ENCODE data around the gene FOXC1.

DNA sequence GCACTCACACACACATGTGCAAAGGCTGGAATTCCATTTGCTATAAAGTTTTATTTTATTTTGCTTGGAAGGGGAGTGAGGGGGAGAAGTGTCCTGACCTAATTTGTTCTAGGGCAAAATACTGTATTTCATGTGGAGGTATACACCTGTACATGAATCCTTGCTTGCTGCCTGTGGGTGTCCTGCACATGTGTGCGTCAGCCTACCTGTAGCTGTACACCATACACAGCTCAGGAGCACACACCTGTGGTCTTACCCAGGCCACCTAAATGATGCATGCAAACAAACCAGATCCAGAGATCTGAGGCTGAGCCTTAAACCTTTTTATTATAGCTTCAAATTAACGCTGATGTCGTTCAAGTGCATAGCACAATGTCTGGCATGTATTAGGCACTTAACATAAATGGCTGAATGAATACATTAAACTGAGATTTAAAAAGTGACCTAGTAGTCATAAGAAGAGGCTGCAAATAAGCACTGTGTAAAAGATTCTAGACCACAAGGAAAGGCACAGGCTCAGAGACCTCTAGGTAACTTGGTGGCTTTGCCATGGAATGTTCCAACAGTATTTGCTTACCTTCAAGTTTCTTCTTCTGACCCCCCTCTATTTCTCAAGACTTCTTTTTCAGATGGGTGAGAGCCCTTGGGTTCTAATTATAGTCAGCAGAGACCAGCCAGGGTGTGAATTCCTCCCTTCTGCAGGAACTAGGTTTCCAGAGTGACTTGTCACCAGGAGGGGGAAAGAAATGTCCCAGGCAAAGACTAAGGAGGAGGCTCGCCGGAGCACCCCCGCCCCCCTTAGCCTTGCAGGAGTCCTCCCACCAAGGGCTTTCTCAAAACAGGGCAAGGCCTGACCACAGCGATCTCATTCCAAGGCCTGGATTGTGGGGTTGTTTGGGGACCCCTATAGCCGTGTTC is 13.4 kb downstream of the FOXC1 start:
- TF ChIP-seq RFX5 (IDR thresholded peaks at IDR 0.05) (no peak), ZSCAN20 (CRISPR knock-in tag; IDR thresholded peaks at IDR 0.05) (no peak), E2F6 (IDR thresholded peaks at IDR 0.05; ENCODE audit: borderline replicate concordance, low read depth) (no peak), KDM5A (IDR thresholded peaks at IDR 0.05) (no peak)
- TF ChIP-seq, protein P1, sequence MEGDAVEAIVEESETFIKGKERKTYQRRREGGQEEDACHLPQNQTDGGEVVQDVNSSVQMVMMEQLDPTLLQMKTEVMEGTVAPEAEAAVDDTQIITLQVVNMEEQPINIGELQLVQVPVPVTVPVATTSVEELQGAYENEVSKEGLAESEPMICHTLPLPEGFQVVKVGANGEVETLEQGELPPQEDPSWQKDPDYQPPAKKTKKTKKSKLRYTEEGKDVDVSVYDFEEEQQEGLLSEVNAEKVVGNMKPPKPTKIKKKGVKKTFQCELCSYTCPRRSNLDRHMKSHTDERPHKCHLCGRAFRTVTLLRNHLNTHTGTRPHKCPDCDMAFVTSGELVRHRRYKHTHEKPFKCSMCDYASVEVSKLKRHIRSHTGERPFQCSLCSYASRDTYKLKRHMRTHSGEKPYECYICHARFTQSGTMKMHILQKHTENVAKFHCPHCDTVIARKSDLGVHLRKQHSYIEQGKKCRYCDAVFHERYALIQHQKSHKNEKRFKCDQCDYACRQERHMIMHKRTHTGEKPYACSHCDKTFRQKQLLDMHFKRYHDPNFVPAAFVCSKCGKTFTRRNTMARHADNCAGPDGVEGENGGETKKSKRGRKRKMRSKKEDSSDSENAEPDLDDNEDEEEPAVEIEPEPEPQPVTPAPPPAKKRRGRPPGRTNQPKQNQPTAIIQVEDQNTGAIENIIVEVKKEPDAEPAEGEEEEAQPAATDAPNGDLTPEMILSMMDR (IDR thresholded peaks at IDR 0.05) = no peak
